NB4 (cell line): Measurements from ENCODE around the gene ST8SIA5.

ENCODE experiments used
- DNase-seq: peaks from one replicate; pipeline ENCODE4 v3.0.0; 2010; ENCODE audit warnings: low read depth
- H3K4me3 ChIP-seq: one replicate; pipeline ENCODE4 v1.5.1; 2011; ENCODE audit warnings: mild to moderate bottlenecking, low read depth, low read length, moderate library complexity
- MYC ChIP-seq: IDR thresholded peaks from 2 replicates; pipeline ENCODE4 v1.6.1; 2011; ENCODE audit warnings: low read depth, low read length
- POLR2A ChIP-seq: IDR thresholded peaks from 2 replicates; pipeline ENCODE4 v1.6.1; 2011; ENCODE audit warnings: mild to moderate bottlenecking; ENCODE audit not compliant: insufficient read length; ENCODE audit errors: extremely low read depth
- TF ChIP-seq, protein P1 (sequence below): IDR thresholded peaks from 2 replicates; pipeline ENCODE4 v1.6.1; 2011; ENCODE audit warnings: low read depth, low read length
- TF ChIP-seq, protein P2 (sequence below): IDR thresholded peaks from one replicate; pipeline ENCODE4 v1.5.1; 2012; ENCODE audit warnings: low read depth, low read length

ST8SIA5 gene

DNA sequence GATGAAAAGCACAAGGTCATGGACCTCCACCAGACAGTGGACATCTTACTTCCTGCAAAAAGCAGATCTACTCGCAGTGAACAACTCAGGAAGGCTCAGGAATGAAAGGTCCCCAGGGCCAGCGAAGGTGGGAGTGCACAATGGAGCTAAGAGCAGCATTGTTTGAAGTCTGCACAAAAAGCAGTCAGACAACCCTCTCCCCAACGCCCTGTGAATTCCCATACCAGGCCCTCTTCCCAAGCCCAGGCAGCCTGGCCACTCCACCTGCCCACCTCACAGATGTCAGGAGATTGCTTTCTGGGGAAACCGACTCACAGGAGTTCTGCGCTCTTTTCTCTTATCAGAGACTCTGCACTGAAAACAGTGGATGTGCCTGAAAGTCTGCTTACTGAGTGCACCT, 34.8 kb downstream of the ST8SIA5 start:
- H3K4me3 ChIP-seq: no peak overlapping the region
- TF ChIP-seq, protein P1, sequence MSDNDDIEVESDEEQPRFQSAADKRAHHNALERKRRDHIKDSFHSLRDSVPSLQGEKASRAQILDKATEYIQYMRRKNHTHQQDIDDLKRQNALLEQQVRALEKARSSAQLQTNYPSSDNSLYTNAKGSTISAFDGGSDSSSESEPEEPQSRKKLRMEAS: no peak
- TF ChIP-seq MYC: no peak
- TF ChIP-seq, protein P2, sequence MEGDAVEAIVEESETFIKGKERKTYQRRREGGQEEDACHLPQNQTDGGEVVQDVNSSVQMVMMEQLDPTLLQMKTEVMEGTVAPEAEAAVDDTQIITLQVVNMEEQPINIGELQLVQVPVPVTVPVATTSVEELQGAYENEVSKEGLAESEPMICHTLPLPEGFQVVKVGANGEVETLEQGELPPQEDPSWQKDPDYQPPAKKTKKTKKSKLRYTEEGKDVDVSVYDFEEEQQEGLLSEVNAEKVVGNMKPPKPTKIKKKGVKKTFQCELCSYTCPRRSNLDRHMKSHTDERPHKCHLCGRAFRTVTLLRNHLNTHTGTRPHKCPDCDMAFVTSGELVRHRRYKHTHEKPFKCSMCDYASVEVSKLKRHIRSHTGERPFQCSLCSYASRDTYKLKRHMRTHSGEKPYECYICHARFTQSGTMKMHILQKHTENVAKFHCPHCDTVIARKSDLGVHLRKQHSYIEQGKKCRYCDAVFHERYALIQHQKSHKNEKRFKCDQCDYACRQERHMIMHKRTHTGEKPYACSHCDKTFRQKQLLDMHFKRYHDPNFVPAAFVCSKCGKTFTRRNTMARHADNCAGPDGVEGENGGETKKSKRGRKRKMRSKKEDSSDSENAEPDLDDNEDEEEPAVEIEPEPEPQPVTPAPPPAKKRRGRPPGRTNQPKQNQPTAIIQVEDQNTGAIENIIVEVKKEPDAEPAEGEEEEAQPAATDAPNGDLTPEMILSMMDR: no peak
- TF ChIP-seq POLR2A: no peak
- no peak for DNase-seq

DNA sequence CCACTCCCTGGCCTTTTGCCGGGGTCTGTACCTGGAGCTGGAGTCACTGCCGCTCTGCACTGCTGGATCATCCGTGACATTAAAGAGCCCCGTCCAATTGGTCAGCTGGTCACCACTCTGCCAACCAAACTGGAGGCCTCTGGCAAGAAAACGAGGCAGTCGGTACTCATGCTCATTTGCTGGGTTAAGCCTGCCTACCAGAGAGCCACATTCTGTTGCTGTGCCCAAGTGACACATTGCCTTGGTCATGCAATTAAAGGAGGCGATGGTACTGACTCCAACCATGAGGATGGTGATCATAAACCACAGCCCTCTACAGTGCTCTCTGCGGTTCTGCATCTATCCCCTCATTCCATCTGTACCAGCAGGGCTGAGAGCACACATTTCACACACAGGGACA, 35.5 kb downstream of the ST8SIA5 start:
- no peak overlapping the region for H3K4me3 ChIP-seq
- TF ChIP-seq, protein P2: no peak
- TF ChIP-seq POLR2A (no peak), MYC (no peak)
- TF ChIP-seq, protein P1: no peak
- DNase-seq: no peak

DNA sequence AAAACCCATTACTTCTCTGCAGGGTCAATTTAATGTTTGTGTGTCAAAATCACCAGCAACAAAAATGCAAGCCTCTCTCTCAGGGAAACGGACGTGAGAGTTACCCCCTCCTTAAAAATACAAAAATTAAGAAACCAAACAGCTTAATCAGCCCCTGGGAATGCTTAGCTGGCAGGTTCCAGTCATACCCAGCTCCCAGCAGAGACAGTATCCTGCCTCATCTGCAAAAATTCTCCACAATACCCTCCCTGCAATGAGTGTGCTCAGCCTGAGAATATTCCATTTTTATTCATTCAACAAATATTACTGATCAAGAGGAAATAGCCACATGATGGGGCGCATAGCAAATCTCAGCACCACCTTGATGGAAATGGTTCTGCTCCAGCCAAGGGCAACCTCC, 36.3 kb downstream of the ST8SIA5 start:
- no peak overlapping the region for H3K4me3 ChIP-seq
- TF ChIP-seq MYC: no peak
- TF ChIP-seq POLR2A: no peak
- TF ChIP-seq, protein P2: no peak
- TF ChIP-seq, protein P1: no peak
- no peak for DNase-seq

DNA sequence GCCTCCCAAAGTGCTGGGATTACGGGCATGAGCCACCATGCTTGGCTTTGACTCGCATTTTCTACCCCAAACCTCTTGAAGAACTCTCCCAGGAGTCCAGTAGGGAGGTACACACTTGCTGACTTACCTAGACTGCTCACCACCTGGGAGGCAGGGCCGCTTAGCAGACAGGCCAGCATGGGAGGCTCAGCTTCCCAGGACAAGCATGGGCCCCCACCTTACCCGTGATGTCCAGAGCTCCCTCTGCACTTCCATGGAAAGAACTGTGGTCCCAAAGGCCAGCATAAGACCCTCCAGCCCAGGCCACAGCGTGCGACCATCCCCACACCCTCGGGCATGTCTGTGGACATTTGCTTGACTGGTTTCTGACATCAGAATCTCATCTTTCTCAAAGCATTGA, 36.8 kb downstream of the ST8SIA5 start:
- H3K4me3 ChIP-seq: no peak overlapping the region
- DNase-seq: no peak
- TF ChIP-seq, protein P1: no peak
- TF ChIP-seq POLR2A (no peak), MYC (no peak)
- TF ChIP-seq, protein P2: no peak

DNA sequence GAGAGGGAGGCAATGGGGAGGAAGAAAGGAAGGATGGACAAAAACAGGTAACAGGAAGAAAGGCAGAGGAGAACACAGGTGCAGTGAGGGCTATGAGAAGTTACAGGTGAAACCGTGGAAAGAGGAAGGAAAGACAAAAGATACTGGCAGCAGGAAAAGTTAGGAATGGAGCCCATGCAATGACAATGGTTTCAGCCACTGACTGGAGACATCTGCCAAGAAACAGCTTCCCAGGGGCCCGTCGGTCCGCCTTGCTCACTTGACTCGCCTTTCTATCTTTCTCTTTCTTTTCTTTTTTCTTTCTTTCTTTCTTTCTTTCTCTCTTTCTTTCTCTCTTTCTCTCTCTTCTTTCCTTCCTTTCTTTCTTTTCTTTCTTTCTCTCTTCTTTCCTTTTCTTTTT, 37.5 kb downstream of the ST8SIA5 start:
- H3K4me3 ChIP-seq: no peak overlapping the region
- no peak for DNase-seq
- TF ChIP-seq, protein P1: no peak
- no peak for TF ChIP-seq MYC
- no peak for TF ChIP-seq POLR2A
- TF ChIP-seq, protein P2: no peak
